LNCaP clone FGC (cell line): Measurements from ENCODE around the gene PKN1.

Source experiments
- DNase-seq: peaks from one replicate; pipeline ENCODE4 v3.0.0-alpha.2; 2011; ENCODE audit warnings: low read depth
- H3K4me3 ChIP-seq: 2 replicates; pipeline ENCODE4 v1.5.1; 2011; ENCODE audit warnings: mild to moderate bottlenecking, low read depth, low read length, control low read depth
- TF ChIP-seq, protein P1 (sequence below): IDR thresholded peaks from 2 replicates; pipeline ENCODE4 v1.5.1; 2012; ENCODE audit warnings: mild to moderate bottlenecking; ENCODE audit not compliant: control insufficient read depth, insufficient read depth; ENCODE audit errors: extremely low read depth

The PKN1 gene

DNA sequence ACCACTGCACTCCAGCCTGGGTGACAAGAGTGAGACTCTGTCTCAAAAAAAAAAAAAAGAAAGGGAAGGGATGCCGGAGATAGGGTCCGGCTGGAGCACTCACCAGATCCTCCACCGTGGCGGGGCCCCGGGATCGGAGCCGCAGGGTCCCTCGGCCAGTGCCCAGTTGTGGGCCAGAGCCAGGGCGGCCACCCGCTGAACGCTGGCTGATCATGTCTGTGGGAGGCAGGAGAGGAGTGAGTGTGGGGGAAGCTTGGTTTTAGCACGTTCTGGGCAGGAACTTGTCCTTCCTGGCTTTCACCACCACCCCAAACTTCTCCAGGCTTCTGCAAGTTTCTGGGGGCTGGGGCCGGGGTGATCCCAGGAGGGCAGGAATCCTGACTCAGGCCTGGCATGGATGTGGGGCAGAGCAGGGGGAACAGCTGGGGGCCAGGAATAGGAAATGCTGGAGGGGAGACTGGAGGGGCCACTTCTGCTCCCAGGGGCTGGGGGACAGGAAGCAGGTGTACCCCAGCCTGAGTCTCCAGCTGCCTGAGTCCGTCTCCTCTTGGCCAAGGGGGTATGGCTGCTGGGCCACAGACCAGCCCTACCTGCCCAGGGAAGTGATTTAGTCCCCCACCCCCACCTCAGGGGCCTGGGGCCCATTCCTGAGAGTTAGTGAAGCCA is 46.3 kb downstream of the PKN1 start:
- TF ChIP-seq, protein P1, sequence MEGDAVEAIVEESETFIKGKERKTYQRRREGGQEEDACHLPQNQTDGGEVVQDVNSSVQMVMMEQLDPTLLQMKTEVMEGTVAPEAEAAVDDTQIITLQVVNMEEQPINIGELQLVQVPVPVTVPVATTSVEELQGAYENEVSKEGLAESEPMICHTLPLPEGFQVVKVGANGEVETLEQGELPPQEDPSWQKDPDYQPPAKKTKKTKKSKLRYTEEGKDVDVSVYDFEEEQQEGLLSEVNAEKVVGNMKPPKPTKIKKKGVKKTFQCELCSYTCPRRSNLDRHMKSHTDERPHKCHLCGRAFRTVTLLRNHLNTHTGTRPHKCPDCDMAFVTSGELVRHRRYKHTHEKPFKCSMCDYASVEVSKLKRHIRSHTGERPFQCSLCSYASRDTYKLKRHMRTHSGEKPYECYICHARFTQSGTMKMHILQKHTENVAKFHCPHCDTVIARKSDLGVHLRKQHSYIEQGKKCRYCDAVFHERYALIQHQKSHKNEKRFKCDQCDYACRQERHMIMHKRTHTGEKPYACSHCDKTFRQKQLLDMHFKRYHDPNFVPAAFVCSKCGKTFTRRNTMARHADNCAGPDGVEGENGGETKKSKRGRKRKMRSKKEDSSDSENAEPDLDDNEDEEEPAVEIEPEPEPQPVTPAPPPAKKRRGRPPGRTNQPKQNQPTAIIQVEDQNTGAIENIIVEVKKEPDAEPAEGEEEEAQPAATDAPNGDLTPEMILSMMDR = no peak
- no peak overlapping the region for H3K4me3 ChIP-seq
- DNase-seq = no peak

DNA sequence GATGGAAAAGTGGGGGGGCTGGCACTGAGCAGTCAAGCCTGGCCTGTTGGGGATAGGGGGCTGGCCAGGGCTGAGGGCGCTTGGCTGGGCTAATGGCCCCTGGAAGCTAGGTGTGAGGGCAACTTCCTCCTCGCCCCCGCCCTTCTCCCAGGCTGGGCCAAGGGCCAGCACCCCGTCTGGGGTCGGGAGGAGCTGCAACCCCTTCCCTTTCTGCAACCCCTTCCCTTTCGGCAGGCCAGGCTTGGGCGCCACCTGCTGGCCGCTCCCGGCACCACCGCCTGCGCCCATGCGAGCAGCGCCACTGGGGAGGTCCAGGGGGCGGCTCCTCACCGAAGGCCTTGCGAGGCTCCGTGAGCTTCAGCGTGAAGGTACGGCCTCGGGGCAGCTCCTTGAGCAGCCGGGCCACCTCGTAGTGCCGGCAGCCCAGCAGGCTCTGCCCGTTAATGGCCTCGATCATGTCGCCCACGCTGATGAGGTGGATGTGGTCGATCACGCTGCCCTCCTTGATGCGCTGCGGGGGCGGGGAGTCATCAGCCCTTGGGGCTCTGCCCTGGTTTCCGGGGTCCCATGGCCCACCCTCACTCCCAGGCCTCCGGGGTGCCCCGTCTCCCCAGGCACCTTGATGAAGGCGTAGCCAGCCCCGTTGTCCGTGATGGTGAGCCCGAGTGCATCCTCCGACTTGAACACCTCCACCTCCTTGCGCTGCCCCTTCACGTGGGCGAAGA is 47.0 kb downstream of the PKN1 start:
- DNase-seq = no peak
- TF ChIP-seq, protein P1 = peak; percentile 80
- no peak overlapping the region for H3K4me3 ChIP-seq

DNA sequence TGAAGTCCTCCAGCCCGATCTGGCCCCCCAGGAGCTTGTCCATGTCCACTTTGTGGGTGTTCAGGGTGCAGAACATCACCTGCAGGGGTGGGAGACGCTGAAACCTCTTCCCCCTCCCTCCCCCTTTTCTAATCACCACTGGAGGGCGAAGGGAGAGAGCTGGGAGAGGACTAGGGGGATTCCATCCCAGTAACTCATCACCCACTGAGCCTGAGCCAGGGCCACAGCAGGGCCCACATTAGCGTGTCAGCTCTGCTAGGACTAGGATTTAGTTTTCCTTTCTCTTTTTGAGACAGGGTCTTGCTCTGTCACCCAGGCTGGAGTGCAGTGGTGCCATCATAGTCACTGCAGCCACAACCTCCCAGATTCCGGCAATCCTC is 47.6 kb downstream of the PKN1 start:
- H3K4me3 ChIP-seq = no peak overlapping the region
- TF ChIP-seq, protein P1 = no peak
- no peak for DNase-seq

DNA sequence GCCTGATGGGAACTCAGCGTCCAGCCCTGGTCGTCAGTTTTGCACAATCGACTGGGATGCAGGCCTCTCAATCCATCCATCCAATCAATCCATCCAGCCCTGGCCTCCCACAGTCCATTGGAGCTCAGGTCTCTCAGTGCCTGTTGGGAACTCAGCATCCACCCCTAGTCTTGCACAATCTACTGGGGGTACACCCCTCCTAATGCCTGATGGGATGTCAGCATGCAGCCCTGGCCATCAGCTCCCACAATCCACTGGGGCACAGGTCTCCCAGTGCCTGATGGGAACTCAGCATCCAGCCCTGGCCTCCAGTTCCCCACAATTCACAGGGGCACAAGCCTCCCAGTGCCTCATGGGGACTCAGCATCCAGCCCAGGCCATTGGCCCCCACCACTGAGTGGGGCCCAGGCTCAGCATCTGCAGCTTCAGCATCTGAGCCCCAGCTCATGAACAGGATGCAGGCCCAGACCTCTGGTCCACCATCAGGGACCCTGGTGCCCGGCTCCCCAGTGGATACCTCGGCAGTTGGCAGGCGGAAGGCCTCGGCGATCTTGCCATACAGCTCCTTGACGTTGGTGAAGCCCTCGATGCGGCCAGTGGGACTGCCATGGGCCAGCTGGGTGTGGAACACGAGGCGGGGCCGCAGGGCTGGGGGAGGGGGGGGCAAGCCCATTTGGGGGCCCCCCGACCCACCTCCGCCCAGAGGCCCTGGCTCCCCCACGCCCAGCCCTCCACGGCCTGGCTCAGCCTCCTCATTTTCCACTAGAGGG is 49.3 kb downstream of the PKN1 start:
- H3K4me3 ChIP-seq = no peak overlapping the region
- no peak for DNase-seq
- TF ChIP-seq, protein P1 = no peak

DNA sequence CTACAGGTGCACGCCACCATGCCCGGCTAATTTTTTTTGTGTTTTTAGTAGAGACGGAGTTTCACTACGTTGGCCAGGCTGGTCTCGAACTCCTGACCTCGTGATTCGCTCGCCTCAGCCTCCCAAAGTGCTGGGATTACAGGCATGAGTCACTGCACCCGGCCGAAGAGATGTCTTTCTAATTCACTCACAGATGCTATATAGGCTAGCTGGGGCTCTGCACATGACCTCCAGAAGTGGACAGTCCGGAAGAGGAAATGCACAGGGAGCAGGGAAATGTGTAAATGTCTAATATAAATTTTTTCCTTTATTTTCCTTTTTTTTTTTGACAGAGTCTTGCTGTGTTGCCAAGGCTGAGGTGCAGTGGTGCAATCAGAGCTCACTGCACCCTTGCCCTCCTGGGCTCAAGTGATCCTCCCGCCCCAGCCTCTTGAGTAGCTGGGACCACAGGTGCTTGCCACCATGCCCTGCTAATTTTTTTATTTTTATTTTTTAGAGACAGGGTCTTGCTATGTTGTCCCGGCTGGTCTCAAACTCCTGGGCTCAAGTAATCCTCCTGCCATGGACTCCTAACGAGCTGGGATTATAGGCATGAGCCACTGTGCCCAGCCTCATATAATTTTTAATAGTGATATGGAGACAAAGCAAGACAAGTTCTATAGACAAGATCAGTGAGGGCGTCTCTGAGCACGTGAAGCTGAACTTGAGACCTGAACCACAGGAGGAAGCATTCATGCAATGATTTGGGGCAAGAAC is 54.4 kb downstream of the PKN1 start:
- H3K4me3 ChIP-seq = no peak overlapping the region
- no peak for DNase-seq
- TF ChIP-seq, protein P1 = no peak

DNA sequence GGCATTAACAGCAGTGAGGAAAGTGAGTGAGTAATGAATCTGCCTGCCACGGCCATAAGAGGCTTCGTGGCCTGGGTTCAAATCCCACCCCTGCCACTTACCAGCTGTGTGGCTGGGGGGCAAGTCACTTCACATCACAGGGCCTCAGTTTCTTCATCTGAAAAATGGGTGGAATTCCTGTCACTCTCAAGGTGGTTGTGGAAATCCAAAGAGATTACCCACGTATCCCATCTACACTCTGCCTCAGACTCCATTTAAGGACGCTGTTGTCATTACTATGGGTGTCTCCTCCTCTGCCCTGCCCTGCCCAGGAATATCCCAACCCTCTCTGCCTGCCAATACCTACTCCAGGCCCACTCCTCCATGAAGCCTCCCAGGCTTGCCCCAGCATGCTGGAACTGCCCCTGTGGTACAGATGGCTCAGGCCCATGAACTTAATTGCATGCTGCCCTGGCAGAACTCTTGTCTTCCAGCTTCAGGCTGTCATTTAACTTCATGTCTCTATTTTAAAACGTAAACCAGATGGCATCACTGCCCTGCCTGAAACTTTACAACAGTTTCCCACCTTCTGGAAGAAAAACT is 59.7 kb downstream of the PKN1 start:
- no peak overlapping the region for H3K4me3 ChIP-seq
- no peak for DNase-seq
- TF ChIP-seq, protein P1 = no peak
